Heart right ventricle (tissue), 16 donors: ENCODE measurements around the gene ELAVL1. TPM values are rescaled to one million over a fixed set of nuclear protein-coding genes. Genes with fewer than 3 reads are reported as not detected.
"Not testable (repeated sequence)": the region's sequence is repeated elsewhere in the genome, so short reads cannot be mapped to it uniquely, and the experiment has no call there.

ENCODE experiments used
- ATAC-seq, 8 donors: fragments of 200-7000 bp; cut with Tn5 transposase; one replicate each; pipeline ENCODE4 v1.9.1; 2020; ENCODE audit warnings: mild to moderate bottlenecking in 8 of 8, moderate library complexity in 8 of 8, moderate number of reproducible peaks in 1 of 8
- DNase-seq, 2 donors: peaks; one replicate each; pipeline ENCODE4 v3.0.0-alpha.2; 2020
- H3K27ac ChIP-seq, 10 donors: fragments of 200-600 bp; sonication (generic) in 2 of 10; one replicate each; pipeline versions ENCODE4 v1.5.0 to v1.8.0; 2020 to 2022; ENCODE audit warnings: mild to moderate bottlenecking in 3 of 10
- H3K27me3 ChIP-seq, 7 donors: fragments of 200-600 bp; one replicate each; pipeline ENCODE4 v1.8.0; 2021 to 2022; ENCODE audit warnings: mild to moderate bottlenecking in 2 of 7
- H3K36me3 ChIP-seq, 9 donors: fragments of 200-600 bp; sonication (generic) in 1 of 9; one replicate each; pipeline versions ENCODE4 v1.5.0 to v1.8.0; 2020 to 2022; ENCODE audit warnings: mild to moderate bottlenecking in 2 of 9
- H3K4me1 ChIP-seq, 9 donors: fragments of 200-600 bp; sonication (generic) in 1 of 9; one replicate each; pipeline versions ENCODE4 v1.5.0 to v1.8.0; 2020 to 2022; ENCODE audit warnings: mild to moderate bottlenecking in 4 of 9
- H3K4me3 ChIP-seq, 10 donors: fragments of 200-600 bp; sonication (generic) in 2 of 10; one replicate each; pipeline versions ENCODE4 v1.5.0 to v1.8.0; 2020 to 2022; ENCODE audit warnings: mild to moderate bottlenecking in 7 of 10, moderate library complexity in 2 of 10
- H3K9me3 ChIP-seq, 11 donors: fragments of 200-600 bp in 10 of 11; sonication (generic) in 2 of 11; one replicate each; pipeline versions ENCODE4 v1.5.0 to v1.8.0; 2013 to 2022; ENCODE audit warnings: mild to moderate bottlenecking in 2 of 11, control low read depth in 1 of 11, moderate library complexity in 1 of 11
- WGBS, 2 donors: extraction: QIAGEN DNeasy Blood & Tissue Kit; methylation state at CpG; one replicate each; pipeline ENCODE4 v1.1.7; 2013; ENCODE audit warnings: inconsistent platforms in 1 of 2; 5-methylcytosine and 5-hydroxymethylcytosine counted together
- intact Hi-C, 10 donors: fragments of 100-400 bp; cut with DNase I; formaldehyde crosslinking; loops; one replicate each; pipeline versions ENCODE4 v1.11.1 to v1.14.2; 2022
- polyA plus RNA-seq, 2 donors: library from polyadenylated mRNA; stranded (reverse); fragments of 200-250 nt; gene quantifications; one replicate each; pipeline ENCODE4 v1.2.3, GENCODE V29; 2013
- total RNA-seq, 10 donors: library from RNA; stranded (reverse); fragmentation: NEBNext Ultra II Directional in 3 of 10; extraction: Animal tissue kit (Norgen Biotek cat#: 25700) in 3 of 10; gene quantifications; one replicate each; pipeline versions ENCODE4 v1.2.1 to v1.2.4, GENCODE V29; 2021 to 2023
- TF ChIP-seq, protein P1 (sequence below), 9 donors: fragments of 200-600 bp; sonication (generic) in 2 of 9; IDR thresholded peaks; one replicate each; pipeline versions ENCODE4 v1.5.0 to v1.8.0; 2021 to 2022; ENCODE audit warnings: antibody characterized with exemption in 9 of 9, mild to moderate bottlenecking in 5 of 9, moderate library complexity in 1 of 9
- donor health status: Arrhythmogenic right ventricular cardiomyopathy.
- donor health status: ischemic (EF 13 %, LVEDD 7.1; RV severe dilation, severe dysfunction).
- donor health status: healthy with polysubstance abuse.
- donor health status: DM: no; HTN: yes; CAD: no.
- donor health status: DM: no; HTN: no; CAD: no.
- donor health status: ischemic (EF 25% LVEDD 6.9; RV normal size, moderate dysfunction).
- donor health status: ischemic (EF 25% LVEDD 5.7; RV mildly dilated, moderate dysfunction).
- donor health status: healthy.
- donor health status: DM: yes; HTN: yes; CAD: no.
- donor health status: Ischemic cardiomyopathy.
- donor health status: ischemic (EF 35%, LVEDD 5.7; RV mildly dilated, moderate dysfunction).
- donor health status: nonischemic (EF 11% LVEDD 7.7; RV severe dilation, severe dysfunction).
- donor health status: DM: yes; HTN: yes; CAD: no.
- donor health status: PGD.
- donor health status: ischemic (EF 29% LVEDD 5.4; RV normal size, mild dysfunction).
- donor health status: nonischemic (EF 23%, LVEDD 6.1; RV moderate dilation, normal function).

Gene ELAVL1
- total and polyA plus RNA-seq, 12 donors = 11.6 to 60.1 (median 54.4) TPM

DNA sequence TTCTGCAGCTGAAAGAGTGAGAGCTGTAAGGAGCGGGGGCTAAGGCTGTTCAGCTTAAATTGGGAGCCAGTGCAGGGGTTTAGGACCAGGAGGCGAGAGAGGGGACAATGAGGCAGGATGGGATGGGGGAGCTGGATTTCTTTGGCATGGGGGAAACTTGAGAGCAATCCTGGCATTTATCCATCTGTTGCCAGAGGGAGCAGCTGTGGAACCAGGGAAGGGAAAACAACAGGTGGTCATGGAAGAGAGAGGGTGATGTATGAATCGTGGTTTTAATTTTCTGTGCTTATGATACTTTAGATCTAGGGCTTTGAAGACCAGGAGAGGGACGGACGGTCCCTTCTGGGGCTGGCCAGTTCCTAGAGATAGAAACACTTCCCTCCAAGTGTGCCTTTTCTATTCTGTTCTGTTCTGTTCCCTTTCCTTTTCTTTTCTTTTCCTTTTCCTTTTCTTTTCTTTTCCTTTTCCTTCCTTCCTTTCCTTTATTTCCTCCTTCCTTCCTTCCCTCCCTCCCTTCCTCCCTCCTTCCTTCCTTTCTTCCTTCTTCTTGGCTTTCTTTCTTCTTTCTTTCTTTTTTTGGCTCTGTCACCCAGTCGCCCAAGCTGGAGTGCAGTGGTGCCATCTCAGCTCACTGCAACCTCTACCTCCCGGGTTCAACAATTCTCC, 31.1 kb upstream of the ELAVL1 start:
- DNase-seq (no peak), ATAC-seq (no peak)
- Histone ChIP-seq H3K9me3 (no peaks in the 10 kb centered on the region), H3K4me1 (no peaks in the 10 kb centered on the region), H3K4me3 (no peak overlapping the region), H3K27ac (no peak overlapping the region), H3K36me3 (no peaks in the 10 kb centered on the region), H3K27me3 (peaks cover 0 to 32% (median 6%) of the 10 kb centered on the region in 7 donors)
- intact Hi-C loops = no loop called here
- 66 to 70% methylated on average over 7 of the region's 7 CpGs for whole genome bisulfite sequencing, 2 donors
- TF ChIP-seq, protein P1, sequence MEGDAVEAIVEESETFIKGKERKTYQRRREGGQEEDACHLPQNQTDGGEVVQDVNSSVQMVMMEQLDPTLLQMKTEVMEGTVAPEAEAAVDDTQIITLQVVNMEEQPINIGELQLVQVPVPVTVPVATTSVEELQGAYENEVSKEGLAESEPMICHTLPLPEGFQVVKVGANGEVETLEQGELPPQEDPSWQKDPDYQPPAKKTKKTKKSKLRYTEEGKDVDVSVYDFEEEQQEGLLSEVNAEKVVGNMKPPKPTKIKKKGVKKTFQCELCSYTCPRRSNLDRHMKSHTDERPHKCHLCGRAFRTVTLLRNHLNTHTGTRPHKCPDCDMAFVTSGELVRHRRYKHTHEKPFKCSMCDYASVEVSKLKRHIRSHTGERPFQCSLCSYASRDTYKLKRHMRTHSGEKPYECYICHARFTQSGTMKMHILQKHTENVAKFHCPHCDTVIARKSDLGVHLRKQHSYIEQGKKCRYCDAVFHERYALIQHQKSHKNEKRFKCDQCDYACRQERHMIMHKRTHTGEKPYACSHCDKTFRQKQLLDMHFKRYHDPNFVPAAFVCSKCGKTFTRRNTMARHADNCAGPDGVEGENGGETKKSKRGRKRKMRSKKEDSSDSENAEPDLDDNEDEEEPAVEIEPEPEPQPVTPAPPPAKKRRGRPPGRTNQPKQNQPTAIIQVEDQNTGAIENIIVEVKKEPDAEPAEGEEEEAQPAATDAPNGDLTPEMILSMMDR (IDR thresholded peaks at IDR 0.05) = no peak

DNA sequence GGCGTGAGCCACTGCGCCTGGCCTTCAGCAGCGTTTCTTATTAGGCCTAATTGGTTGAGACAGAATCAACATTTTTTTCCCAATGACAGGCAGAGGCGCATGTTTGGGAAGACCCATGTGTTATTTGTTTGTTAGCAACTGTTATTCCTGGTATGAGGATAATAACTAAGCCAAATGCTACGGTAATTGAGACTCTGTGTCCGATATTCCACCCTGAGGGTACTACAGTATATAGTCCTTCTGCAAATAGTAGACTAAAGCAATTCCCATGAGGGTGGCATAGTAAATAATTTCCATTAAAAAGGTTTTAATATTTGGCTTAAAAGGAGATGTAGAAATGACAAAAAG, 28.7 kb upstream of the ELAVL1 start:
- intact Hi-C loops = no loop called here
- Histone ChIP-seq H3K27me3 (peaks cover 0 to 24% (median 6%) of the 10 kb centered on the region in 7 donors), H3K27ac (no peak overlapping the region), H3K4me3 (no peak overlapping the region), H3K36me3 (no peaks in the 10 kb centered on the region), H3K4me1 (peaks cover 0 to 3% (median 0%) of the 10 kb centered on the region in 9 donors), H3K9me3 (no peaks in the 10 kb centered on the region)
- TF ChIP-seq, protein P1 (IDR thresholded peaks at IDR 0.05) = no peak
- DNase-seq = no peak
- no peak for ATAC-seq
- WGBS, 2 donors = 91 to 92% methylated on average over 6 of the region's 6 CpGs

DNA sequence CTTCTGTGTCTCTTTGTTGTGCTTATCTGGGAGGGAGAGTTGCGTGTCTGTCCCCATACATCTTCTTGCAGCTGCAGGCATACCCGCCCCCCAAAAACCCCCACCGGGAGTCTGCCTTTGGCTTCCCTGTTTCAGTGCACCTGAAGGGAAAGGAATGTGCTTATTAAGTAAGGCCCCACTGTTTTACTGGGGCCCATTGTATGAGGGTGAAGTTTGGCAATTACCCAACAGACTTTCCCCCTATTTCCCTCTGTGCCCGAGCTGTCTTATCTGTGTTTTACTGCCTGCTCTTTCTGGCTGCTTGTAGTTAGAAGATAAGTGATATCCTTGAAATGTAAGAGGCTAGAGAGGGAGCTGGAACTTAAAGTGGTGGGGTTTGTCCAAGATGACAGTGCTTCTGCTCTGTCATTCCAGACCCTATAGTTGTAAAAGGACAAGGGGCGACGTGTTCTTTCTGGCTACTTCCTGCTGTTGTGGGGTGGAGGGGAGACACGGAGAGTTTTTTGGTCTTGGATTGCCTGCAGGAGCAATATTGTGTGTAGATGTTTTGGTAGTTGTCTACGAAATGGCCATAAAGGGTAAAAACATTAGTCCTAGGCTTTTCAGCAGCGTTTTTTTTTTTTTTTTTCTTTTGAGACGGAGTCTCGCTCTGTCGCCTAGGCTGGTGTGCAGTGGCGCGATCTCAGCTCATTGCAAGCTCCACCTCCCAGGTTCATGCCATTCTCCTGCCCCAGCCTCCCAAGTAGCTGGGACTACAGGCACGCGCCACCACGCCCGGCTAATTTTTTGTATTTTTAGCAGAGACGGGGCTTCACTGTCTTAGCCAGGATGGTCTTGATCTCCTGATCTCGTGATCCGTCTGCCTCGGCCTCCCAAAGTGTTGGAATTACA, 28.1 kb upstream of the ELAVL1 start:
- H3K4me1 ChIP-seq, H3K27ac ChIP-seq, H3K4me3 ChIP-seq, ATAC-seq, DNase-seq, H3K36me3 ChIP-seq, intact Hi-C loops, H3K9me3 ChIP-seq: not testable (repeated sequence)
- WGBS, 2 donors = 58 to 60% methylated on average over 22 of the region's 22 CpGs
- peaks cover 0 to 24% (median 6%) of the 10 kb centered on the region in 7 donors for H3K27me3 ChIP-seq

DNA sequence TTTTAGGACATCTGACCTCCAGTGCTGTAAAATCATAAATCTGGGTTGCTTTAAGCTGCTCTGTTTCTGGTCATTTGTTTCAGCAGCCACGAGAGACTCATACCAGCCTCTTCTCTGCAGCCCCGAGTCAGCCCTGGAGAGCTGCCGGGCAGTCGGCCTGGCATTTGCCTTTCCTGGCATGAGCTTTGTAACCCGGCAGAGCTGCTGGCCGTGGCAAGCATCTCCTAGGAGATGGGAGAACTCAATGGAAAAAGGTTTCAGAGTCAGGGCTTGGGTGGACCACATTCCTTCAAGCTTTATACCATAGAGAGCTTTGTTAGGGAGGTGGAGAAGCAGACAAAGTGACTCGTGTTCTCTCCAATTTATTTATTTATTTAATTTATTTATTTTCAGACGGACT, 25.5 kb upstream of the ELAVL1 start:
- H3K4me1 ChIP-seq = peaks cover 0 to 9% (median 0%) of the 10 kb centered on the region in 9 donors
- H3K27ac ChIP-seq = no peak overlapping the region
- H3K27me3 ChIP-seq = peaks cover 0 to 18% (median under 1%) of the 10 kb centered on the region in 7 donors
- no peak overlapping the region for H3K4me3 ChIP-seq
- H3K36me3 ChIP-seq = no peaks in the 10 kb centered on the region
- TF ChIP-seq, protein P1 (IDR thresholded peaks at IDR 0.05) = no peak
- ATAC-seq = no peak
- H3K9me3 ChIP-seq = no peaks in the 10 kb centered on the region
- no peak for DNase-seq
- intact Hi-C loops = no loop called here
- WGBS, 2 donors = 85 to 88% methylated on average over 8 of the region's 8 CpGs
